Measurements from ENCODE around the gene FNBP1L. TPM values are rescaled to one million over a fixed set of nuclear protein-coding genes. Genes with fewer than 3 reads are reported as not detected.

The FNBP1L gene
- total RNA-seq, 1 experiment from 2014 or later, result 3.6 TPM

GRCh38 chr1:93504247-93505033 lies 56.5 kb downstream of the FNBP1L start:
- DNase-seq (ENCODE audit: low read depth), result no peak
- in situ Hi-C loops (cut with HindIII; ENCODE audit: low pct_unique_long_range_greater_than_20kb, low sequenced_read_pairs), result no loop called here

- in situ Hi-C loops (cut with HindIII; ENCODE audit: low pct_unique_long_range_greater_than_20kb, low sequenced_read_pairs), result no loop called here
- DNase-seq (ENCODE audit: low read depth), result no peak
These were observed 58.2 kb downstream of the FNBP1L start for GRCh38 chr1:93506126-93506525.

- DNase-seq (ENCODE audit: low read depth), result no peak
- in situ Hi-C loops (cut with HindIII; ENCODE audit: low pct_unique_long_range_greater_than_20kb, low sequenced_read_pairs), result no loop called here
These were observed 68.2 kb downstream of the FNBP1L start for GRCh38 chr1:93516164-93516563.

DNA sequence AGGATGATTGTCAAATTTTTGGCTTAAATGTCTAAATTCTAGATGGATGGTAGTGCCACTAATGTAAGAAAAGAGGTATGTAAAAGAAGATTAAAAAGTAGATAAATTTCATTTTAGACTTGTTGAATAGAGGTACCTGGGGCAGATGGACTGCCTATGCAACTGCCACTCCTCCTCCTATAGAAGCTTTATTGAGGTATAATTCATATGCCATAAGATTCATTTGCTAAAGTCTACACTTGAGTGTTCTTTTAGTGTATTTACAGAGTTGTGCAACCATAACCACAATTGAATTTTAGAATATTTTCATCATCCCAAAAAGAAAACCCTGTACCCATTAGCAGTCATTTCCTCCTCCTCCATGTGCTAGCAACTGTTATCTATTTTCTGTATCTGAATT lies 70.6 kb downstream of the FNBP1L start:
- no peak for DNase-seq (ENCODE audit: low read depth)
- in situ Hi-C loops (cut with HindIII; ENCODE audit: low pct_unique_long_range_greater_than_20kb, low sequenced_read_pairs), result no loop called here

GRCh38 chr1:93519199-93519829 lies 71.4 kb downstream of the FNBP1L start:
- in situ Hi-C loops (cut with HindIII; ENCODE audit: low pct_unique_long_range_greater_than_20kb, low sequenced_read_pairs), result no loop called here
- no peak for DNase-seq (ENCODE audit: low read depth)

- in situ Hi-C loops (cut with HindIII; ENCODE audit: low pct_unique_long_range_greater_than_20kb, low sequenced_read_pairs), result no loop called here
- no peak for DNase-seq (ENCODE audit: low read depth)
These were observed 73.7 kb downstream of the FNBP1L start for GRCh38 chr1:93521618-93522017.

- in situ Hi-C loops (cut with HindIII; ENCODE audit: low pct_unique_long_range_greater_than_20kb, low sequenced_read_pairs), result no loop called here
These were observed 74.8 kb downstream of the FNBP1L start for GRCh38 chr1:93522721-93523120.

DNA sequence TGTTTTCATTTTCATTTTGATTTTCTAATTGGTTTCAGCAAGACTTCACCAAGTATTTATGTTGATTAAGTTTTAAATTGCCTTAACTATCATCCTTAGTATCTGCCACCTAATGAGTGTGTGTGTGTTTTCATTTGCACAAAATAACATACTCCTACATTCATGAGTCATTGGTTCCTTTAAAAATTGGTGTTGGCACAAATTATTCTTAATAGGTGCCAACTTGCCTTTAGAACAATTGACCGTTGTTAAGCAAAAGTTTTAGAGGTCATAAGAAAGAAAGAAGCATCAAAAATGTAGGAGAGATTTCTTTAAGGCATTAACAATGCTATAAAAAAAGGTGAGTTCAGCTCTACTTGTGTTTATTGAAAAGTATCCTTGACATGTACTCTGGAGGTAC lies 77.5 kb downstream of the FNBP1L start:
- in situ Hi-C loops (cut with HindIII; ENCODE audit: low pct_unique_long_range_greater_than_20kb, low sequenced_read_pairs), result no loop called here
- no peak for DNase-seq (ENCODE audit: low read depth)

More at GRCh38 chr1:93522721-93523120, 74.8 kb downstream of the FNBP1L start:
- DNase-seq (ENCODE audit: low read depth), result no peak

DNA sequence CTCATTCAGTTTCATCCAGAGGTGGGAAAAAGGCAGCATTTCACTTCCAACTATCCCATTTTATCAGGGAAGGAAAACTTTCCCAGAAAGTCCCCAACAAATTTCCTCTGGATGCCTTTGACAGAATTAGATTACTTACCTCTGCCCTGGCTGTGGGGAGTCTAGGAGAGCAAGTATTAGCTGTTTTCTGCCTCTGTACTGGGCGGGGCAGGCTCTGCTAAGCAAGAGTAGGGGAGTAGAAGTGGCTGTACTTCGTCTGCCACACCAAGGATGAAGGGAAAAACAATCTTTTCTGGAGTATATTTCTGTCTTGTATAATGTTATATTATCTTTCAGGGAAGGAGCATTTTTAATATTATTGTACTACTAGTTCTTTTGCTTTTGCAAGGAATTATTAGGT lies 78.5 kb downstream of the FNBP1L start:
- in situ Hi-C loops (cut with HindIII; ENCODE audit: low pct_unique_long_range_greater_than_20kb, low sequenced_read_pairs), result no loop called here
- no peak for DNase-seq (ENCODE audit: low read depth)

DNA sequence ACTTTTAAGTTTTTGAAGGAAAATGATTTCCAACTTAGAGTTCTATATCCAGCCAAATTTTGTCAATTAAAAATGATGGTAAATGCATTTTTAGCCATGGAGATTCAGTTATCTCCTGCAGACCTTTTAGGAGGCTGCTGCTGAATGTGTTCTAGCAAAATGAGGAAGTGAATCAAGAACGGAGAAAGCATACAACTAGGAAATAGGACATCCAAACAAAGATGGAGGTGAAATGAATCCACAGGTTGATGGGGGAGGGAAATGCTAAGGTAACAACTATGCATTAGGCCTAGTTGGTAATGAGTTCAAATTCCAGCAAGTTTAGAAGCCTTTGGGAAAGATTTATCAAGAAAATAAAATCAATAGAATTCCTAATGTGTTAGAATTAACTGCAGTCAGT lies 80.5 kb downstream of the FNBP1L start:
- no peak for DNase-seq (ENCODE audit: low read depth)
- in situ Hi-C loops (cut with HindIII; ENCODE audit: low pct_unique_long_range_greater_than_20kb, low sequenced_read_pairs), result no loop called here

DNA sequence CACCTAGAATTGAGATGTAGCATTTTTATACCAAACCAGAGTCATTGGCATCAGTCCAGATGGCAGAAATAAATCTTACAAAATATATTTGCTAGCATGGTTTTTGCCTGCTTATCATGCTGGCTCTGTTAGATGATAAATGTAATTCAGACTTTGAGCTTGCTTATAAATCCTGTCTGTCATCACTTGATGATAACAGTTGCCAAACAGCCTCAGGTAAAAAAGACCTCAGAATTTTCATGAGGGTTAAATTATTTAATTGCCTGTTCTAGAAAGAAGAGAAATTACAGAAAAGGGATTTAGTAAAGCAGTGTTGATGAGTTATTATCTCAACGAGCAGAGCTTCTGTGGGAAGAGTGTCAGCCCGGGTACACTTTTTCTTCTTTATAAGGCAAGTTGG lies 83.3 kb downstream of the FNBP1L start:
- no peak for DNase-seq (ENCODE audit: low read depth)
- in situ Hi-C loops (cut with HindIII; ENCODE audit: low pct_unique_long_range_greater_than_20kb, low sequenced_read_pairs), result no loop called here

- in situ Hi-C loops (cut with HindIII; ENCODE audit: low pct_unique_long_range_greater_than_20kb, low sequenced_read_pairs), result no loop called here
- DNase-seq (ENCODE audit: low read depth), result no peak
These were observed 85.0 kb downstream of the FNBP1L start for GRCh38 chr1:93532780-93533378.

DNA sequence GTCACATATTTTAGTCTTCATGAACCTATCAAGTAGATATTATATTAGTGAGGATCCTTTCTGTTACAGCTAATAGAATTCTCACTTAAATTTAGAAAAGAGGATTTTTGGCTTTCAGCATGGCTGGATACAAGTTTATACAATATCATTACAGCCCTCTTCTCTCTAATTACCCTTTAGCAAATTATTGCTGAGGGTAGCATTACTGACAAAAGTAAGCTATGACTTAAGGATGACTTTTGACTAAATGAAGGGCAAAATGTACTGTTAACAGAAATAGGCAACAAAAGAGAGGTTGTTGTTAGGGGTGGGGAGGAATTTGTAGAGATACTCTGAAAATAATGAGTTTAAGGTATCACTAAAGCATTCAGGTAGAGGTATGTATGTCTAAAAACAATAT lies 85.8 kb downstream of the FNBP1L start:
- no peak for DNase-seq (ENCODE audit: low read depth)
- in situ Hi-C loops (cut with HindIII; ENCODE audit: low pct_unique_long_range_greater_than_20kb, low sequenced_read_pairs), result no loop called here

DNA sequence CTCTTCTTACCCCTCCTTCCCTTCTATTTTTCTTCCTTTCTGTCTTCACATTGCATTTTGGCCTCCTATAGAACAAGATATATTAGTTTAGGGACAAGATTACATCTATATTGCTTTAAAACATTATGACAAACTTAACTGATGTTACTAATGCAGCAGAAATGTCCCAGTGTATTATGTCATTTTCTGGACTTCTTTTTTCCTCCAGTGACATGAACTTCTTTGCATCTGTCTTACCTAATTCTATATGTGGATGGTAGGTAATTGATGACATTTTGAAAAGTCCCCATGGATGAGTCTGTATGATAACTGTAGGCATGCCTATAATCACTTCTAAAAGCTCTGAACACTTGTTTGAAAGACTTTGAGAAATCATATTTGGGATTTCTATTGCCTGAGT lies 89.5 kb downstream of the FNBP1L start:
- in situ Hi-C loops (cut with HindIII; ENCODE audit: low pct_unique_long_range_greater_than_20kb, low sequenced_read_pairs), result no loop called here
- DNase-seq (ENCODE audit: low read depth), result no peak

GRCh38 chr1:93537924-93538323 lies 90.0 kb downstream of the FNBP1L start:
- DNase-seq (ENCODE audit: low read depth), result no peak

DNA sequence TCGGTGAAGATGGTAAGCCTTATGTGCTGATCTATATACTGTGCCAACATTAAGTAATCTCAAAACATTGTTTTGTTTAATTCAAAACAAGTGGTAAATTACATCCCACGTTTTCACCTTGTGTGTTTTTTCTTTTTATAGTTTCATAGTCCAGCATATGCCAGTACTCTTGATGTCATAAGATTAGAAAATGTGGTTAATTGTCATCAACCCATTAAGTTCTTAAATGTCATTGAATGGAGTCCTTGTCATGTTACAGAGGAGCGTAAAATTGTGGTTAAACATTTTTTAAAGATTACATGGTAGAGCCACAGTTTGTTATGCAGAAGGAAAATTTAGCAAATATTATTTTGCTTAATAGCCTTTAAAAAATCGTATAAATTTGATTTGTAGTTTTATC lies 93.1 kb downstream of the FNBP1L start:
- in situ Hi-C loops (cut with HindIII; ENCODE audit: low pct_unique_long_range_greater_than_20kb, low sequenced_read_pairs), result no loop called here
- DNase-seq (ENCODE audit: low read depth), result no peak

More at GRCh38 chr1:93537924-93538323, 90.0 kb downstream of the FNBP1L start:
- in situ Hi-C loops (cut with HindIII; ENCODE audit: low pct_unique_long_range_greater_than_20kb, low sequenced_read_pairs), result no loop called here

DNA sequence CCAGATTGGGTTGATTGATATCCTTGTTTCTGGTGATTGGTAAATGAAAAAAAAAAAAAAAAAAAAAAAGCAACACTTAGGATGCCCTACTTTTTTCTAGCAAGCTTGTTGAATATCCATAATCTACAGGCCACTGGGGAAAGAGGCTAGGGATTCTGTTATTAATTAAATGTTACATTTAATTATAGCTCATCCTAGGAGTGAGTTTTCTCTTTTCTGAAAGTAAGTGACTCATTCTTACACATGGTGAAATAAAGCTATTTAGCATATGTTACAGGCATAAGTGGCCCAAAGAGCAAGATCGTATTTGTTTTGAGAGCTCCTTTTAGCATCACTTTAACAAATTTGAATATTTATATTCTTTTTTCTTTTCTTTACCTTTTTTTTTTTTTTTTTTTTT lies 94.5 kb downstream of the FNBP1L start:
- in situ Hi-C loops (cut with HindIII; ENCODE audit: low pct_unique_long_range_greater_than_20kb, low sequenced_read_pairs), result no loop called here

DNA sequence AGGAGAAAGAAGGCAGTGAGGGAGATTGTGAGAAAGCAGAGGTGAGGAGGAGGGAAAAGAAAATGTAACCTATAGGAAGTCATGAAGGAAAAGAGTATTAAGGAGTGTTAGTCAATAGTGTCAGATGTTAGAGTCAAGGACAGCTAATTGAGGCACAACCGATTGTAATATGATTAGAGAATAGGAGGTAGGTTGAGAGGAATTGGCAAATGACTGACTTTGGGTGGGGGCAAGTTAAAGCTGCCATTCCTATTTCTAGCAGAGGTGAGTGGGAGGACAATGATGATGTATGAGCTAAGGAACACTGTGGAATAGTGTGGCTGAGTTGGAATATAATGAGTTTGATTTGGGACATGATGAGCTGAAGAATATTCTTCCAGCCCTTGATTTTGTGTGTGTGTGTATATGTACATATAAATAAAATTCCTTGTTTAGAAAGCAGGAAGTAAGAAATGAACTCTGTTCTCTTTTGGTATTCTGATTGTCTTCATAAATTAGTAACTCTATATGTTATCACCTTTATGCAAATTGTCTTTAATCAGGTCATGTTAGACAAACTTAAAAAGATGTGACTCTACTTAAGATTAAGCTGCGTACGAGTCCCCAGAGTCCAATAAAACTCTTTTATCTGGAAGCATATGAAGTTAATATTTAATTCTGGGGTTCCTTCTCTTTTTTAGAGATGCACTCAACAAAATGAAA lies 98.4 kb downstream of the FNBP1L start:
- in situ Hi-C loops (cut with HindIII; ENCODE audit: low pct_unique_long_range_greater_than_20kb, low sequenced_read_pairs), result no loop called here
- DNase-seq (ENCODE audit: low read depth), result no peak

More for the DNA sequence above, 94.5 kb downstream of the FNBP1L start:
- DNase-seq (ENCODE audit: low read depth), result no peak

GRCh38 chr1:93549131-93549530 lies 101.2 kb downstream of the FNBP1L start:
- DNase-seq (ENCODE audit: low read depth), result no peak
- in situ Hi-C loops (cut with HindIII; ENCODE audit: low pct_unique_long_range_greater_than_20kb, low sequenced_read_pairs), result no loop called here
